ENCODE measurements around the gene DCTN3. TPM values are rescaled to one million over a fixed set of nuclear protein-coding genes. Genes with fewer than 3 reads are reported as not detected.
"Not testable (repeated sequence)": the region's sequence is repeated elsewhere in the genome, so short reads cannot be mapped to it uniquely, and the experiment has no call there.

The DCTN3 gene
- total RNA-seq, 1 donor: 74.1 TPM

- DNase-seq (ENCODE audit: low read depth in 2 of 3, low spot score in 2 of 3): no peak
These were observed 27.4 kb upstream of the DCTN3 start for GRCh38 chr9:34647651-34648050.

DNA sequence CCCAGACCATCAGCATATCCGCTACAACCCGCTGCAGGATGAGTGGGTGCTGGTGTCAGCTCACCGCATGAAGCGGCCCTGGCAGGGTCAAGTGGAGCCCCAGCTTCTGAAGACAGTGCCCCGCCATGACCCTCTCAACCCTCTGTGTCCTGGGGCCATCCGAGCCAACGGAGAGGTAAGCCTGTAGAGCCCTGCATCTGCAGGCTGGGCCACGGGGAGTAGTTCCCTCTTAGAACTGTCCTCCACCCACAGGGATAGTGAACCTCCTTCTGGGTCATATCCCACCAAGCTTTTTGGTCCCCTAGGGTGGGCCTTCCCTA is 26.7 kb upstream of the DCTN3 start:
- no peak for DNase-seq (ENCODE audit: low read depth in 2 of 3, low spot score in 2 of 3)

- DNase-seq (ENCODE audit: low read depth in 2 of 3, low spot score in 2 of 3): peak; percentile 83 to 97 (median 92)
These were observed 26.2 kb upstream of the DCTN3 start, which contains the start of gene GALT for GRCh38 chr9:34646211-34647083. TSS of gene GALT (plus strand) at chr9:34646675. CDS start at chr9:34646705, 30 bp downstream.

DNA sequence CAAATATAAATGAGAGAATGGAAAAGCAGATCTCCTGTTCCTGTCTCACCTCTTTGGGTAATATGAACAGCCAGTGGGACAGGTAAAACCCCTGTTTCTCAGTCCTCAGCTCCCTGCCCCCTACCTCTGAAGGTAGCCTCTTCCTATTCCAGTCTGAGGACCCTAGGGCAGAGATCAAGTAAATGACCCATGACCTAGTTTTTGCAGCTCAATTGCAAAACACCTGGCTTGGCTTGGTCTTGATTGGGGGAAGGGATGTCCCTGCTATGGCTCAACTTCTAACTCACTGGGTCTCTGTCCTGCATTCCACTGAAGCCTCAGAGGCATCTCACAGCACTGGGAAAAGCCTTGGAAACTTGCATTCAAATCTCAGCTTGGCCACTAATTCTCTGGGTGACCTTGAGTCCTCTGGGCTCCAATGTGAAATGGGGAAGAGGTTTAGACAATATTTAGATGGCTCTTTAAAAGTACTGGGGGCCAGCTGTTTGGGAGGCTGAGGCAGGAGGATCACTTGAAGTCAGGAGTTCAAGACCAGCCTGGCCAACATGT is 24.5 kb upstream of the DCTN3 start:
- no peak for DNase-seq (ENCODE audit: low read depth in 2 of 3, low spot score in 2 of 3)

- no peak for DNase-seq (ENCODE audit: low read depth in 2 of 3, low spot score in 2 of 3)
These were observed 22.4 kb upstream of the DCTN3 start for GRCh38 chr9:34642679-34643078.

DNA sequence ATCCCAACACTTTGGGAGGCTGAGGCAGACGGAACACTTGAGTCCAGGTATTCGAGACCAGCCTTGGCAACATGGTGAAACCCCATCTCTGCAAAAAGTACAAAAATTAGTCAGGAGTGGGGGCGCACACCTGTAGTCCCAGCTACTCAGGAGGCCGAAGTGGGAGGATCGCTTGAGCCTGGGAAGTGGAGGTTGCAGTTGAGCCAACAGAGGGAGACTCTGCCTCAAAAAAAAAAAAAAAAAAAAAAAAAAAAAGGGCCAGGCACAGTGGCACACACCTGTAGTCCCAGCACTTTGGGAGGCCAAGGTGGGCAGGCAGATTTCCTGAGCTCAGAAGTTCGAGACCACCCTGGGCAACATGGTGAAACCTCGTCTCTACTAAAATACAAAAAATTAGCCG is 19.0 kb upstream of the DCTN3 start:
- DNase-seq (ENCODE audit: low read depth in 2 of 3, low spot score in 2 of 3): not testable (repeated sequence)

- DNase-seq (ENCODE audit: low read depth in 2 of 3, low spot score in 2 of 3): no peak
These were observed 17.8 kb upstream of the DCTN3 start for GRCh38 chr9:34638138-34638445.

- DNase-seq (ENCODE audit: low read depth in 2 of 3, low spot score in 2 of 3): peak; percentile 85 to 96 (median 92)
These were observed 17.3 kb upstream of the DCTN3 start, which contains the start of gene SIGMAR1 for GRCh38 chr9:34637356-34638137. TSS of gene SIGMAR1 (minus strand) at chr9:34637787. CDS start at chr9:34637697, 90 bp downstream.

DNA sequence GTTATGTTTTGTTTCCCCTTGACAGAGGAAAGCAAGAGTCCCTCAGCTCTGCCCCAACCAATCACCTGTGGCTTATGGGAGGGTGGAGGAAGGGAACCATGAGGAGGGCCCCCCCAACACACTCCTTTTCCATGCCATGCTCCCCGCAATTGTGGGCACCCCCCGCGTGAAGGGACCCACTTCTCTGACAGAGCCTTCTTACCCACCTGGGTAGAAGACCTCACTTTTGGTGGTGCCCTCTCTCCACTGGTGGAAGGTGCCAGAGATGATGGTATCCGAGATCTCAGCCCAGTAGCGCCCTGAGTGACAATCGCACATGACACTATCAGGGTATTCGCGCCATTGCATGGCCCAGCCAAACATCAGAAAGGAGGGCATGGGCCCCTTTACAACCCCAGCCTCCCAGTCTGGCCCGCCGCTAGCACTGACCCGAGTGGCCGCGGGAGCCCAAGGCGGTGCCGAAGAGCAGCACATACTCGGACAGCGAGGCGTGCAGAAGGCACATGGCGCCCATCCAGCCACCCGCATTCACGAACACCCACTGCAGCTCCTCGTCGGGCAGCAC is 16.6 kb upstream of the DCTN3 start:
- no peak for DNase-seq (ENCODE audit: low read depth in 2 of 3, low spot score in 2 of 3)

- no peak for DNase-seq (ENCODE audit: low read depth in 2 of 3, low spot score in 2 of 3)
These were observed 15.3 kb upstream of the DCTN3 start for GRCh38 chr9:34635556-34635955.

GRCh38 chr9:34634551-34635248 is 14.4 kb upstream of the DCTN3 start:
- no peak for DNase-seq (ENCODE audit: low read depth in 2 of 3, low spot score in 2 of 3)

GRCh38 chr9:34633851-34634550 is 13.7 kb upstream of the DCTN3 start:
- peak; percentile 57 to 76 (median 69) for DNase-seq (ENCODE audit: low read depth in 2 of 3, low spot score in 2 of 3)

DNA sequence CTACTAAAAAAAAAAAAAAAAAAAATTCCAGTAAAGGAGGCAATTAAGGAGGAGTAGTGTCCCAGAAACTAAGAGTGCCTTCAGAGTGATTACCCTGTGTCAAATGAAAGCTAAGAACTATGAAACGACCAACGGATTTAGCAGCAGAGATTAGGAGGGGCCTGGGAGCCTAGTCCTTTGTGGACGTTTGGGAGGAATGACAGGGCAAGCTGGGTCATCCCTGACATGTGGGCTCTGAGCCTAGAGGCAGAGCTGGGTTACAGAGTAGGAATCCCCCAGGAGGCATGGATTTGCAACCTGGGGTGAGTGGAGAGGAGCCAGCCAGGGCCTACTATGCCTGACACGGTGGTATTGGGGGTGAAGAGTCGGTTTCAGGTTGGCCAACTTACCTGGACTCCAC is 12.9 kb upstream of the DCTN3 start:
- no peak for DNase-seq (ENCODE audit: low read depth in 2 of 3, low spot score in 2 of 3)

GRCh38 chr9:34630402-34631154 is 10.3 kb upstream of the DCTN3 start:
- no peak for DNase-seq (ENCODE audit: low read depth in 2 of 3, low spot score in 2 of 3)

DNA sequence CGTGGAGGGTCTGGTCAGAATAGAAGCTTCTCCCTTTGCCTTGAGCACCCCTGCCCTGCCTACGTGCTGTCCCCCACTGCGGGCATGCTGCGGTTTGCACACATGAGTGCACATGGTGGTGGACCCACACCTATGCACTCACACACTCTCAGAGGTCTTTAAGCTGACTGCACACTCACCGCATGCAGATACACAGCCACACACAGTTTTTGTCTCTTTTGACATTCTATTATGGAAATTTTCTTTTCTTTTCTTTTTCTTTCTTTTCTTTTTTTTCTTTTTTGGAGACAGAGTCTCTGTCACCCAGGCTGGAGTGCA is 9.2 kb upstream of the DCTN3 start:
- DNase-seq (ENCODE audit: low read depth in 2 of 3, low spot score in 2 of 3): no peak

GRCh38 chr9:34628656-34629490 is 8.6 kb upstream of the DCTN3 start, which contains the start of gene ARID3C:
TSS of gene ARID3C (minus strand) at chr9:34629066. CDS start at chr9:34628014, 1,052 bp downstream.
- no peak for DNase-seq (ENCODE audit: low read depth in 2 of 3, low spot score in 2 of 3)

DNA sequence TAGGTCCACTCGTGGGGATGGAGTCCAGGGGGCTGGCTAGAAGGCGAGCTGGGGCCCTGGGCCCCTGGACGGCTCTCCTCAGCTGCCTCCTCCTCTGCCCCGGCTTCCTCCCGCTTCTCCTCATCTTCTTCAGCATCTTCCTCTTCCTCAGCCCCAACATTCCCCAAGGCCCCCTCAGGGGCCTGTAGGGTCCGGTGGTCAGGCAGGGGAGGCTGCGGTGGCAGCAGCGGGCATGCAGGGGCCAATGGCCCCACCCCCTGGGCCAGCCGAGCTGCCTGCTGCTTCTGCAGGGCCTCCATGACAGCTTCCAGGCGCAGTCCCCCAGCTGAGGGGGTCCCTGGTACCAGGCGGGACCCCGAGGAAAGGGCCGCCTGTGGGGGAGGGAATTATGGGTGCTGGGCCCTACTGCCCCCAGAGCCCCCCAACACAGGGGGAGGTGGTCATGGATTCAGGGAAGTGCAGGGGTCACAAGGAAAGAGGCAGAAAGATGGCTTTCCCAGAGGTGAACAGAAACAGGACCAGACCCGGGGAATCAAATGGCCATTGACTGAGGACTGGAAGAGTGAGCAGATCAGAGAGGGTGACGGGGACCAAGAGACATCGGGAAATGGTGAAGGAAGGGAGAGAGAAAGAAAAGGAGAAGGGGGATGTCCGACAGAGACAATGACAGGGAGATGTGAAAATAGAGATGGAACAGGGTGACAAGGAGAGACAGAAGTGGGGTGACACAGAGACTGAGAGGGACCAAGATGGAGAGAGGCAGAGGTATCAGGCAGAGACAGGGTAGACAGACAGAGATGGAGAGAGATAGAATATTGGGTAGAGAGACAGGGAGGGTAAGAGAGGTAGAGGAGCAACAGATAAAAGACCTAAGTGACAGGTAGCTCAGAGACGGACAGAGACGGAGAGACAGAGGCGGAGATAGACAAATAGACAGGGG is 7.7 kb upstream of the DCTN3 start:
- DNase-seq (ENCODE audit: low read depth in 2 of 3, low spot score in 2 of 3): no peak

DNA sequence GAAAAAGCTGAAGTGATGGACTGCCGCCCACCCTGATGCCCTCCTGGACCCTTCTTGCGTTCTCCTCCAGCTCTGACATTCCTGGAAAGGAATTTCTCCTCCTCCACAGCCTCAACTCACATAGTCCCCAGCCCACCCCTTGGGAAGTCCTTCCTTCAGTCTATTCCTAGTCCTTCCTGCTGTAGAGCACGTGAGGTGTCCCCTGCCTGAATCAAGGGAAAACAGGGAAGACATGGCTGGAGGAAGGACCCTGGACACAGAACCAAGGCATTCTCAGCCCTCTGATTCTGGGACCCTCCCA is 4.8 kb upstream of the DCTN3 start:
- DNase-seq (ENCODE audit: low read depth in 2 of 3, low spot score in 2 of 3): no peak

All from hematopoietic multipotent progenitor cell (in vitro differentiated cells).